ENCODE results near the gene CFAP69. TPM values are rescaled to one million over a fixed set of nuclear protein-coding genes. Genes with fewer than 3 reads are reported as not detected.
A peak's percentile ranks its signal among the peaks of the same experiment; 100 is the strongest.

CFAP69 gene
- total RNA-seq, 3 donors from 2014 or later (not counting 1 experiment from before 2014, with no cell fraction given), result 0.13 TPM; not detected in 2

- H3K4me3 ChIP-seq (ENCODE audit: low read length), result no peak overlapping the region
- no peak for ATAC-seq
- no peaks in the 10 kb centered on the region for H3K36me3 ChIP-seq (ENCODE audit: control insufficient read depth, insufficient read depth, low read length)
- Mint-ChIP-seq H3K36me3 (no peaks in the 10 kb centered on the region), H3K27me3 (ENCODE audit: low read depth in 2 of 2) (peaks cover 38 to 73% of the 10 kb centered on the region in 2 donors), H3K27ac (no peak overlapping the region), H3K9me3 (no peaks in the 10 kb centered on the region), H3K4me3 (no peak overlapping the region), H3K4me1 (no peaks in the 10 kb centered on the region)
- H3K27ac ChIP-seq (ENCODE audit: low read length), result no peak overlapping the region
- no peak for TF ChIP-seq CTCF (IDR thresholded peaks at IDR 0.05)
- peaks cover 30% of the 10 kb centered on the region for H3K27me3 ChIP-seq (ENCODE audit: control insufficient read depth, insufficient read depth, low read length)
- intact Hi-C loops (cut with micrococcal nuclease), result no loop called here
- DNase-seq, result no peak
- WGBS (ENCODE audit: insufficient coverage), result 84% methylated on average over 6 of the region's 7 CpGs
- no peaks in the 10 kb centered on the region for H3K4me1 ChIP-seq (ENCODE audit: control insufficient read depth, insufficient read depth, low read length)
- H3K9me3 ChIP-seq (ENCODE audit: control insufficient read depth, insufficient read depth, low read length), result no peaks in the 10 kb centered on the region
These were observed 75.0 kb downstream of the CFAP69 start for GRCh38 chr7:90320014-90320413.

GRCh38 chr7:90320418-90320800 is 75.4 kb downstream of the CFAP69 start:
- Mint-ChIP-seq H3K4me1 (no peaks in the 10 kb centered on the region), H3K9me3 (no peaks in the 10 kb centered on the region), H3K27ac (no peak overlapping the region), H3K36me3 (no peaks in the 10 kb centered on the region), H3K27me3 (ENCODE audit: low read depth in 2 of 2) (peaks cover 36 to 69% of the 10 kb centered on the region in 2 donors), H3K4me3 (no peak overlapping the region)
- H3K4me3 ChIP-seq (ENCODE audit: low read length), result no peak overlapping the region
- 33% methylated on average over 5 of the region's 7 CpGs for WGBS (ENCODE audit: insufficient coverage)
- no peak for DNase-seq
- intact Hi-C loops (cut with micrococcal nuclease), result no loop called here
- H3K9me3 ChIP-seq (ENCODE audit: control insufficient read depth, insufficient read depth, low read length), result no peaks in the 10 kb centered on the region
- no peak for TF ChIP-seq CTCF (IDR thresholded peaks at IDR 0.05)
- no peak for ATAC-seq
- H3K27me3 ChIP-seq (ENCODE audit: control insufficient read depth, insufficient read depth, low read length), result peaks cover 30% of the 10 kb centered on the region
- H3K4me1 ChIP-seq (ENCODE audit: control insufficient read depth, insufficient read depth, low read length), result no peaks in the 10 kb centered on the region
- no peak overlapping the region for H3K27ac ChIP-seq (ENCODE audit: low read length)
- H3K36me3 ChIP-seq (ENCODE audit: control insufficient read depth, insufficient read depth, low read length), result no peaks in the 10 kb centered on the region

GRCh38 chr7:90320801-90321494 is 76.0 kb downstream of the CFAP69 start, which contains the start of gene FAM237B:
Gene FAM237B, minus strand, starts transcription at chr7:90321304. Its CDS starts 1,556 bp downstream, at chr7:90319748.
- H3K27ac ChIP-seq (ENCODE audit: low read length), result no peak within 1 kb of the TSS
- 5% methylated on average over 62 of the region's 62 CpGs for WGBS (ENCODE audit: insufficient coverage)
- intact Hi-C loops (cut with micrococcal nuclease), result no loop called here
- Mint-ChIP-seq H3K4me1 (no peaks in the 10 kb centered on the region), H3K27ac (no peak within 1 kb of the TSS), H3K4me3 (no peak within 1 kb of the TSS), H3K27me3 (ENCODE audit: low read depth in 2 of 2) (peaks cover 36 to 68% of the 10 kb centered on the region in 2 donors), H3K9me3 (no peaks in the 10 kb centered on the region), H3K36me3 (no peaks in the 10 kb centered on the region)
- ATAC-seq, result peak in 2 of 3 donors; percentile 27 to 30
- H3K4me3 ChIP-seq (ENCODE audit: low read length), result no peak within 1 kb of the TSS
- no peaks in the 10 kb centered on the region for H3K4me1 ChIP-seq (ENCODE audit: control insufficient read depth, insufficient read depth, low read length)
- H3K36me3 ChIP-seq (ENCODE audit: control insufficient read depth, insufficient read depth, low read length), result no peaks in the 10 kb centered on the region
- no peaks in the 10 kb centered on the region for H3K9me3 ChIP-seq (ENCODE audit: control insufficient read depth, insufficient read depth, low read length)
- no peak for DNase-seq
- peaks cover 30% of the 10 kb centered on the region for H3K27me3 ChIP-seq (ENCODE audit: control insufficient read depth, insufficient read depth, low read length)
- TF ChIP-seq CTCF (IDR thresholded peaks at IDR 0.05), result no peak

GRCh38 chr7:90322837-90323236 is 77.9 kb downstream of the CFAP69 start:
- peaks cover 31 to 50% of the 10 kb centered on the region in 2 donors for H3K27me3 Mint-ChIP-seq (ENCODE audit: low read depth in 2 of 2)

More at GRCh38 chr7:90322837-90323236, 77.9 kb downstream of the CFAP69 start:
- Histone ChIP-seq H3K27me3 (ENCODE audit: control insufficient read depth, insufficient read depth, low read length) (peaks cover 30% of the 10 kb centered on the region), H3K4me3 (ENCODE audit: low read length) (no peak overlapping the region), H3K4me1 (ENCODE audit: control insufficient read depth, insufficient read depth, low read length) (no peaks in the 10 kb centered on the region), H3K36me3 (ENCODE audit: control insufficient read depth, insufficient read depth, low read length) (no peaks in the 10 kb centered on the region), H3K27ac (ENCODE audit: low read length) (no peak overlapping the region), H3K9me3 (ENCODE audit: control insufficient read depth, insufficient read depth, low read length) (no peaks in the 10 kb centered on the region)
- DNase-seq (no peak), ATAC-seq (no peak)
- H3K27ac Mint-ChIP-seq, result no peak overlapping the region
- intact Hi-C loops (cut with micrococcal nuclease), result no loop called here
- TF ChIP-seq CTCF (IDR thresholded peaks at IDR 0.05), result no peak
- H3K4me1 Mint-ChIP-seq, result no peaks in the 10 kb centered on the region
- no peak overlapping the region for H3K4me3 Mint-ChIP-seq
- H3K9me3 Mint-ChIP-seq, result no peaks in the 10 kb centered on the region
- no peaks in the 10 kb centered on the region for H3K36me3 Mint-ChIP-seq

All from natural killer cell (primary cell).